ENCODE data around the gene TRIM45.
A peak's percentile ranks its signal among the peaks of the same experiment; 100 is the strongest.
"Not testable (repeated sequence)": the region's sequence is repeated elsewhere in the genome, so short reads cannot be mapped to it uniquely, and the experiment has no call there.

The TRIM45 gene, protein sequence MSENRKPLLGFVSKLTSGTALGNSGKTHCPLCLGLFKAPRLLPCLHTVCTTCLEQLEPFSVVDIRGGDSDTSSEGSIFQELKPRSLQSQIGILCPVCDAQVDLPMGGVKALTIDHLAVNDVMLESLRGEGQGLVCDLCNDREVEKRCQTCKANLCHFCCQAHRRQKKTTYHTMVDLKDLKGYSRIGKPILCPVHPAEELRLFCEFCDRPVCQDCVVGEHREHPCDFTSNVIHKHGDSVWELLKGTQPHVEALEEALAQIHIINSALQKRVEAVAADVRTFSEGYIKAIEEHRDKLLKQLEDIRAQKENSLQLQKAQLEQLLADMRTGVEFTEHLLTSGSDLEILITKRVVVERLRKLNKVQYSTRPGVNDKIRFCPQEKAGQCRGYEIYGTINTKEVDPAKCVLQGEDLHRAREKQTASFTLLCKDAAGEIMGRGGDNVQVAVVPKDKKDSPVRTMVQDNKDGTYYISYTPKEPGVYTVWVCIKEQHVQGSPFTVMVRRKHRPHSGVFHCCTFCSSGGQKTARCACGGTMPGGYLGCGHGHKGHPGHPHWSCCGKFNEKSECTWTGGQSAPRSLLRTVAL

DNA sequence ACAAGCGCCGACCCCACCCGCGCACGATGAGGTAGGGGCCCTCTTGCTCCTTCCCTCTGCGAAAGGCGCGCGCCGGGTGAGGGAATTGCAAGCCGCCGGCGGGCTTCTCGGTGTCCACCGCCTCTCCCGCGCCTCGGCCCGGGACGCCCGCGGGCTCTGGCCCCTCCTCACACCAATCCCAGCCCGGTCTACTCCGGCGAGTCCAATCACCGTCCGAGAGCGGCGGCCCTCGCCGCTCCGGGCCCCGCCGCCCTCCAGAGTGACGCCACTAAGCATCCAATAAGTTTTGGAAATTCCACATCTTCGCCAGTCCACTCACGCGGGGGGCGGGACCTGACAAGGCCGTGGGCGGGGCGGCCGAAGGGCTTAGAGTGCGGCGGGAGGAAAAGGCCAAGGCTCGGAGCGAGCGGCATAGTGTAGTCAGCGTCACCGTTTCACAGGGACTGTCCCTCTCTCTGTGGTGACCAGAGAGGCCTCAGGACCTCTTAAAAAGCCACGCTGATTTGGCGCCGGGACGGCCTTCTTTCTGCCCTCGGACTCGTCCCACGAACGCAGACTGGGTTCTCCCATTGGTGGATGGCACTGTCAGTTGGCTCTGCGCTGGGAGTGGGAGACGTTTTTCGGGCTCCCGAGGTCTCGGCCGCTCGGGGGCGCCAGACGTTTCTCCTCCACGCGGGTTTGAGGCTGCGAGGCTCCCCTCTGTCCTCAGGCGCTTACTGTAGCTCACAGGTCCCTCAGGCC lies at the start of gene TRIM45:
TRIM45 (minus strand) TSS at position 161 of the 741 bp plus-strand sequence. CDS start 548 bp downstream, outside the sequence.
- DNase-seq, result peak; percentile 80

DNA sequence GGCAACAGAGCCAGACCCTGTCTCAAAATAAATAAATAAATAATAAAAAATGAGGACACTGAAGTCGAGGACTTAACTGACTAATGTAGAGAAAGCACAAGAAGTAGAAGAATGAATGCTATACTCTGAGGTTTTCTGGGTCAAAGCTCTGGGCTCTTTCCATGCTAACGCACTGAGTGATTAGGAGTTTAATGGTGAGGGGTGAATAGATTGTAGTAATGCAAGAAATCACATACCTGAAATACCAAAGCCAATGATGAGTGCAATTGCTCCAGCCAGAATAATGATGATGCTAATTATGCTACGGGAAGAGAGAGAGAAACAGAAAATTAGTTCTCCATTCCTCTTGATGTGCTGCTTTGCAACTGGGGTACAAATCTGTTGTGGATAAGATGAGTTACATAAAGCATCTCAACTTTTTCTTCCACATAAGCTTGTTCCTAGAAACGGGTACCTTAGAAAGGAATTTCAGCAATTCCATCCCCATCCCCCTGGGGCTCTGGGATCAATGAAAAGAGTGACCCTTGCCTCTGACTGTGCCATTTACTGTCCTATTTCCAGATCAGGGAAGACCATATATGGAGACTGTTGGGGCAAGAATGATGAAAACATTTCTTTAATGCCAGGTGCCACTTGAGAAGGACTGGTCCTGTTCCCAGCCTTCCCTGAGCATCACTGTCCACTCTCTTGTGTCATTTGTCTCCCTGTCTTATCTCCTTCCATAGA lies 48.5 kb upstream of the TRIM45 start:
- DNase-seq, result no peak

DNA sequence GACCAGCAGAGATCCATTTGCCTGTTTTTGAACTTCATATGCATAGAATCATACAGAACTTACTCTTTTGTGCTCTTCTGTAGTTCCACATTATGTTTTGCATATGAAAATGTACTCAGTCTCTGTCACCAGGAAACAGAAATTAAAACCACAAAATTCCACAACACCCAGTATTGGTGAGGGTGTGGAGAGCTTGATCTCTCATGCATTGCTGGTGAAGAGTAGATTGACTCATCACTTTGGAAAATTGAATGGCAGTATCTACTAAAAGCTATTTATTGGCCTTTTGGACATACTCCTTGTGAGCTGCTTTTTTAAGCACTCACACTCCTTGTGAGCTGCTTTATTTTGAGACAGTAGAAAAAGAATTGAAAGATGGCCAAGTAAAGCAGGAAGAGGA lies 45.9 kb upstream of the TRIM45 start:
- no peak for DNase-seq

DNA sequence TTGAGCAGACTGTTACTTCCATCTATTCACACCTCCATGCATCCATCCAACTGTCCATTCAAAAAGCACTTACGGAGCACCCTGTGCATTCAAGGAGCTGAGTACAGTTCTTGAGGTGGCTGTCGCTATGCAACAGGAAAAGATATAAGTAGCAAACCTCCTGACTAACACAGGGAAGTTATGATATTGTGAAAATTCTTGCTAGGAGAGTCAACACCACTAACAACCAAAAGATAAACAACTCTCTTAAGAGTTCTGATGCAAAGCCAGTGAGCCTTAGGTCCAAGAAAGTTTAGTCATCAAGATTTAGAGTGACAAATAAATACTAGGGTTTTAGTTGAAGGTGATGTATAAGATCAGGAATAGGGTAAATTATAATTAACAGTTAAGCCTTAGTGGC lies 44.5 kb upstream of the TRIM45 start:
- no peak for DNase-seq

GRCh38 chr1:117164209-117164608 lies 42.7 kb upstream of the TRIM45 start:
- DNase-seq, result no peak

DNA sequence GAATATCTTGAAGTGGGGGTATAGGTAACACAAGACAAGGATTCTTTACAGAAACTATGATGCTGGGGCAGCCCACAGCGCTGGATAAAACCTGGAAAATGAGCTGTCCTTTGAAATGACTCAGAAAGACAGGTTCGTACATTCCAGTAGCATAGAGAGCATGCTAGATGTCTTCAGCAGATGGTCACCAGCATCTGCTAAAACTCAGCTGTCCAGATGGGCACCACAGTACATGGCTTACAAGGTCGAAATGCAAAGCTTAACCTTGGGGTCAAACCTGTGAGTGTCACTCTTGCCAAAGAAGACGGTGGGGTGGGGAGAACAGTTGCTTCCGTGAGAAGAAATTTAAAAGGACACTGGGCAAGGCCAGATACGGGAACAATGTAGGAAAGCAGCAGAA lies 41.3 kb upstream of the TRIM45 start:
- DNase-seq, result no peak

DNA sequence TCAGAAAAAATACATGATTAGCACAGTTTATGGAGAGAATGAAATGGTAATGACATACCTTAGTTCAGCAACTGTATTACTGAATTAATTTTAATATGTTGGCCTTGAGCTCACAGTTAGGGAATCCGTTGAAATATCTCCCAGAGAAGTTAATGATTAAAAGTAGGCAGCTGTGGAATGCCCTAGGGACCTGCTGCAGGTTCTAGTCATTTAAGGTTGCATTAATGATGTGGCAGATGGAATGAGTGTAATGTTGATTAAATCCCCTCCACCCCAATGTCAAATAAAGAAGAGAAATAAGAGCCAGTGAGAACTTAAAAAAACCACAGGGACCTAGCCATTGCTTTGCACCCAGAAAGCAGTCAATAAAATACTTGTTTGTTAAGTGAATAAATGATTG lies 40.3 kb upstream of the TRIM45 start:
- no peak for DNase-seq

GRCh38 chr1:117151305-117151704 lies 29.8 kb upstream of the TRIM45 start:
- not testable (repeated sequence) for DNase-seq

- no peak for DNase-seq
Observed at GRCh38 chr1:117150316-117150715, 28.8 kb upstream of the TRIM45 start.

DNA sequence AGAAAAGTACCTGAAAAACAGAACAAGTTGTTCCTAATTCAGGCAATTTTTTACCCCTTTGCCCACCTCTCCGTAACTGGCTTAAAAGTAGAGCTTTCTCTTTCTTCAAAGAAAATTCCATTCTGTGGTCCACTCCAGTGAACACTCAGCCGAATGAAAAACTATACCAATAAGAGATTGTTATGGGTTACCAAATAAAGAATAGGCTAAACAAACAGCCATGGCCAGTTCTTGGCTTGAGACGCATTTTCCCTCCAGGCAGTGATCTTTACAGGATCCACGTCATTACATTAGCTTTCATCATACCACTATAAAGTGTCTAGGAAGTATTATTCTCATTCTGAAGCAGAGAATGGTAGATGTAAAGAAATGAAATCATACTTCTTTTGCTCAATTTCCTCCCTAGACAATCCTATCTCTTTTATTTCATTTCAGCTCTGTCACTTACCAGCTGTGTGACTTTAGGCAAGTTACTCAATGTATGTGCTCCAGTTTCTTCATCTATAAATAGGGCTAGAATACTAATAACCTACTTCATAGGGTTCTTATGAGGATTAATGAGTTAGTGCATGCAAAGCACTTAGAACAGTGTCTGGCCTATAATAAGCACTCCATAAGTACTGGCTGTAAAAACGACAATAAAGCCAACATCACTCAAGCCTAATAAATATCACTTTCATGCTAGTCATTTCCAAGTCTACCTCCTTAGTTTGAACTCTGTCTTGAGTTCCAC lies 26.5 kb upstream of the TRIM45 start:
- DNase-seq, result no peak

- DNase-seq, result no peak
Observed at GRCh38 chr1:117147341-117147831, 25.8 kb upstream of the TRIM45 start.

GRCh38 chr1:117146575-117147340 lies 25.2 kb upstream of the TRIM45 start:
- no peak for DNase-seq

DNA sequence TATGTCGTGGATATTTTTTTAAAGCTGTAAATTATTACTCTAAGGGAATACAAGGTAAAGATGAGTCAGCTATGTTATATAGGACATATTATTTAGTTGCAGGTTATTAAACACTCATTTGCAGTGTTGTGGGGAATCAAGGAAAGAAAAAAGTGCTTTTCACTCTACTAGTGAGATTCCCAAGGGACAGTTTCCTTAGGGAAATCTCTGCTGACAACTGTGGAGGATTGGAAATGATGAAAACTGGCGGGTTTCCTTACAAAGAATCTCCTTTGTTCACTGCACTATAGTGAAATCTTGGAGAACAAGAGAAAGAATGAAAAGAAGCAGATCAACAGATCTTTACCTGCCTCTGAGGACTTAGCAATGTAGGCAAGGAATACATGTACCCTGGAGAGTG lies 24.5 kb upstream of the TRIM45 start:
- no peak for DNase-seq

DNA sequence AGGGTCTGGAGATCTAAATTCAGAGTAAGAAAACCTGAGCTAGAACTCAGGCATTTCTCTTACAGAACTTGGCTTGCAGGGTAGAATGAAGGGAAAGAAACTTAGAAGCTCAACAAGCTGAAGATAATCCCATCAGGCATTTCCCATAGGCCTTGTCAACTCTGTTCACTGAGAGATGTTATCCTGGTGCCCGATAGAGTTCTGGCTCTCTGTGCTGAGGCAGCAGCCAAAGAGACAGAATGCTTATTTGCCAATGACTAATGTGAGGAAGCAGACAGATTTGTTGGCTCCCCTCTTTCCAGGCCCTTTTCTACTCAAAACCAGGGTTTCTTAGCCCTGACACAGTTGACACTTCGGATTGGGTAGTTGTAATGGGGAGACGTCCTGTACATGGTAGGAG lies 22.3 kb upstream of the TRIM45 start:
- no peak for DNase-seq

- DNase-seq, result no peak
Observed at GRCh38 chr1:117143172-117143571, 21.6 kb upstream of the TRIM45 start.

GRCh38 chr1:117142200-117142599 lies 20.7 kb upstream of the TRIM45 start:
- no peak for DNase-seq

GRCh38 chr1:117138561-117138960 lies 17.0 kb upstream of the TRIM45 start:
- DNase-seq, result no peak

DNA sequence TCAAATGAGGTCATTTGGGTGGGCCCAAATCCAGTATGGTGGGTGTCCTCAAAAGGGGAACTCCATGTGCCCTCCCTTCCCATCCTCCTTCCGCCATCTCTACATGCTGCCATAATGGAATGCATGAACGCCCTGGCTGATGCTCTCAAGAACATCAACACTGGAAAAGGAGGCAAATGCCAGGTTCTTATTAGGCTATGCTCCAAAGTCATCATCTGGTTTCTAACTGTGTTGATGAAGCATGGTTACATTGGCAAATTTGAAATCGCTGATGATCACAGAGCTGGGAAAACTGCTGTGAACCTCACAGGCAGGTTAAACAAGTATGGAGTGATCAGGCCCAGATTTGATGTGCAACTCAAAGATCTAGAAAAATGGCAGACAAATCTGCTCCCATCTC lies 16.6 kb upstream of the TRIM45 start:
- no peak for DNase-seq

DNA sequence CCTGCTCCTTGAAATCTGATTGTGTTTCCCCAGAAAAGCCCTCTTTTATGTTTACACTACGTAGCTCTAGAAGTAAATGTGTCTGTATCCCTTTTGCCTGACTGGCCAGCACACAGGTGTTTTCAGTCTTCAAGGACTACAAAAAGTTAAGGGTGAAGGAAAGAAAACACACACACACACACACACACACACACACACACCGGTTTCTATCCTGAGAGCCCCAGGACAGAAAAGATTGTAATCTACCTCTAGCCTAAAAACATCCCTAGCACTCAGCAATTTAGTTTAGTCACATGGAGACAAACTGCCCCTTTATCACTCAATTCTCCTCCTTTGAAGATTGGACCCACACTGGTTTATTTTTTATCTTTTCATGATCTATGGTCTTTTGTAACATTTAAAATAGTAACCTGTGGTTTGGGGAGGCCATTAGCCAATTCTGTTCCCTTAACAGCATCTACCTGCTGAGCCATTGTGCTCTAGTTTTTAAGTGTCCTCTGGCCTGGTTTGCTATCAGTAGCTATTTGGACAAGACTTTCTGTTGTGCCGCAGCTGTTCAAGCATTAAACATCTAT lies 15.8 kb upstream of the TRIM45 start:
- no peak for DNase-seq

DNA sequence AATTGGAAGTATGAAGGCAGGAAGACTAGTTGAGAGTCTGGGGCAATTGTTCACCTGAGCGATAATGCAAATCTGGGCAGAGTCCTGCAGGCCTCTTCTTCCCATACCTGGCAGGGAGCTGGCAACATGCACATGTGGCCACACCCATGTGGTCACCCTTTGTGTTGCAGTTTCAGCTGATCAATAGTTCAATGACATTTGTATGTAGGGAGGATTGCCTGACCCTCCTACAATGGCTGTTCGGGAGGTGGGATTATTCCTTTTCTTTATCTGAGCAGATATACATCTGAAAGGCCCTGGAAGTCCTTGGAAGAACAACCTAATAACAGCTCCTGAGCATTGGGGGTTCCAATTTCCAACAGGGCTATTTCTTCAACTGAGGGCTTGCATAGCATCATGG lies 15.2 kb upstream of the TRIM45 start:
- no peak for DNase-seq

DNA sequence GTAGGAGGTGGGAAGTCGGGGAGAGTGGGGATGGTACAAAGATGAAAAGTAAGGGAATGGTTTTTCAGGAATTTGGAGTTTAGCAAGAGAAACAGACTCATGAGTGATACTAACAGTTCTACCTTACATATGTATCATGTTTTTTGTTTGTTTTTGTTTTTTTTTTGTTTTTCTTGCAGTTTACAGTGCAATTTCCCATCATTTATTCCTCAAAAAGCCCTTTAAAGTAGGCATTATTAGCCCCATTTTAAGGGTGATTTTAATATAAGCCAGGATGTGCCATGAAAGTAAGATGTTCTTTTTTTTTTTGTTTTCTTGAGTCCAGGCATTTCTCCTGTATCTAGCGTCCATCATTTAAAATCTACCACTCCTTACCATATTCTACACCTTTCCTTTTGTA lies 13.8 kb upstream of the TRIM45 start:
- DNase-seq, result no peak

All from NCI-H187 treated with DMSO at 0.1 percent for 48 hours (cell line).